ENCODE data around the gene CSNK1G1. TPM values are rescaled to one million over a fixed set of nuclear protein-coding genes. Genes with fewer than 3 reads are reported as not detected.

The CSNK1G1 gene
- total RNA-seq, 4 donors from 2014 or later = 16.5 to 41.8 (median 33.3) TPM

GRCh38 chr15:64156652-64157331, 199.2 kb downstream of the CSNK1G1 start:
- no peaks in the 10 kb centered on the region for H3K9me3 ChIP-seq
- H3K4me1 ChIP-seq = peaks cover 0 to 27% of the 10 kb centered on the region in 2 donors
- intact Hi-C loops (cut with DNase I; ENCODE audit: low total_unique reads) = no loop called here
- H3K4me3 ChIP-seq = no peak overlapping the region
- no peaks in the 10 kb centered on the region for H3K36me3 ChIP-seq
- TF ChIP-seq POLR2A (IDR thresholded peaks at IDR 0.05) (no peak), CTCF (IDR thresholded peaks at IDR 0.05) (no peak)
- H3K27ac ChIP-seq = no peak overlapping the region
- DNase-seq = no peak
- peaks cover 0 to 2% of the 10 kb centered on the region in 2 donors for H3K27me3 ChIP-seq

GRCh38 chr15:64155802-64156651, 199.9 kb downstream of the CSNK1G1 start:
- H3K36me3 ChIP-seq = no peaks in the 10 kb centered on the region
- no peak for DNase-seq
- H3K27me3 ChIP-seq = peaks cover 0 to 9% of the 10 kb centered on the region in 2 donors
- H3K9me3 ChIP-seq = no peaks in the 10 kb centered on the region
- no peak overlapping the region for H3K27ac ChIP-seq
- TF ChIP-seq CTCF (IDR thresholded peaks at IDR 0.05) = no peak
- TF ChIP-seq POLR2A (IDR thresholded peaks at IDR 0.05) = no peak
- intact Hi-C loops (cut with DNase I; ENCODE audit: low total_unique reads) = no loop called here
- peaks cover 0 to 24% of the 10 kb centered on the region in 2 donors for H3K4me1 ChIP-seq
- no peak overlapping the region for H3K4me3 ChIP-seq

GRCh38 chr15:64153480-64154367, 202.2 kb downstream of the CSNK1G1 start:
- DNase-seq = peak; percentile 84 to 88
- Histone ChIP-seq H3K9me3 (no peaks in the 10 kb centered on the region), H3K4me3 (no peak overlapping the region), H3K36me3 (no peaks in the 10 kb centered on the region), H3K27me3 (peaks cover 0 to 10% of the 10 kb centered on the region in 2 donors), H3K27ac (peak overlapping the region; percentile 37 to 51), H3K4me1 (peaks cover 0 to 24% of the 10 kb centered on the region in 2 donors)
- intact Hi-C loops (cut with DNase I; ENCODE audit: low total_unique reads) = no loop called here
- no peak for TF ChIP-seq POLR2A (IDR thresholded peaks at IDR 0.05)
- TF ChIP-seq CTCF (IDR thresholded peaks at IDR 0.05) = peak; percentile 89 to 98 (median 92)

- Histone ChIP-seq H3K27ac (no peak overlapping the region), H3K27me3 (peaks cover 0 to 10% of the 10 kb centered on the region in 2 donors), H3K9me3 (no peaks in the 10 kb centered on the region), H3K4me3 (no peak overlapping the region), H3K36me3 (no peaks in the 10 kb centered on the region), H3K4me1 (peaks cover 0 to 24% of the 10 kb centered on the region in 2 donors)
- intact Hi-C loops (cut with DNase I; ENCODE audit: low total_unique reads) = no loop called here
- TF ChIP-seq POLR2A (IDR thresholded peaks at IDR 0.05) (no peak), CTCF (IDR thresholded peaks at IDR 0.05) (no peak)
- no peak for DNase-seq
Observed at GRCh38 chr15:64152507-64153387, 203.2 kb downstream of the CSNK1G1 start.

Measured in uterus (tissue), 4 donors.